NCI-H82 treated with DMSO at 0.1 percent for 48 hours (cell line): ENCODE results near the gene MYBPC2.
"Not testable (repeated sequence)": the region's sequence is repeated elsewhere in the genome, so short reads cannot be mapped to it uniquely, and the experiment has no call there.

Experiments
- DNase-seq: peaks from one replicate; lab custom pipeline; 2025; ENCODE audit not compliant: unreplicated experiment; lab: John Stamatoyannopoulos, UW

MYBPC2 gene

GRCh38 chr19:50457300-50457699 lies 24.6 kb downstream of the MYBPC2 start:
- DNase-seq = no peak

- no peak for DNase-seq
These were observed 25.8 kb downstream of the MYBPC2 start for GRCh38 chr19:50458396-50459066.

GRCh38 chr19:50459067-50459456 lies 26.4 kb downstream of the MYBPC2 start:
- no peak for DNase-seq

- DNase-seq = no peak
These were observed 26.9 kb downstream of the MYBPC2 start for GRCh38 chr19:50459638-50460037.

- no peak for DNase-seq
These were observed 27.6 kb downstream of the MYBPC2 start for GRCh38 chr19:50460161-50460765.

GRCh38 chr19:50461066-50461875 lies 28.6 kb downstream of the MYBPC2 start:
- DNase-seq = peak; percentile 32

GRCh38 chr19:50462970-50463369 lies 30.3 kb downstream of the MYBPC2 start:
- DNase-seq = no peak

GRCh38 chr19:50464348-50464747 lies 31.7 kb downstream of the MYBPC2 start:
- no peak for DNase-seq

GRCh38 chr19:50465000-50465399 lies 32.3 kb downstream of the MYBPC2 start:
- DNase-seq = no peak

- no peak for DNase-seq
These were observed 33.5 kb downstream of the MYBPC2 start for GRCh38 chr19:50465986-50466705.

GRCh38 chr19:50466706-50467039 lies 34.0 kb downstream of the MYBPC2 start:
- DNase-seq = no peak

- DNase-seq = no peak
These were observed 34.9 kb downstream of the MYBPC2 start for GRCh38 chr19:50467566-50467965.

GRCh38 chr19:50468818-50469217 lies 36.1 kb downstream of the MYBPC2 start:
- DNase-seq = no peak

GRCh38 chr19:50473336-50473735 lies 40.6 kb downstream of the MYBPC2 start:
- DNase-seq = not testable (repeated sequence)

- no peak for DNase-seq
These were observed 42.4 kb downstream of the MYBPC2 start for GRCh38 chr19:50475101-50475568.

- DNase-seq = no peak
These were observed 43.1 kb downstream of the MYBPC2 start for GRCh38 chr19:50475736-50476223.

- DNase-seq = peak; percentile 40
These were observed 43.7 kb downstream of the MYBPC2 start, which contains the start of the genes EMC10 and GARIN5A for GRCh38 chr19:50476224-50476906. TSS of gene EMC10 (plus strand) at chr19:50476507. CDS start at chr19:50476545, 38 bp downstream. TSS of gene GARIN5A (minus strand) at chr19:50476848. CDS start at chr19:50476388, 460 bp downstream.

- no peak for DNase-seq
These were observed 44.2 kb downstream of the MYBPC2 start for GRCh38 chr19:50476907-50477238.

- DNase-seq = no peak
These were observed 45.2 kb downstream of the MYBPC2 start for GRCh38 chr19:50477751-50478515.
